ENCODE results near the gene FICD.
A peak's percentile ranks its signal among the peaks of the same experiment; 100 is the strongest.

The FICD gene

DNA sequence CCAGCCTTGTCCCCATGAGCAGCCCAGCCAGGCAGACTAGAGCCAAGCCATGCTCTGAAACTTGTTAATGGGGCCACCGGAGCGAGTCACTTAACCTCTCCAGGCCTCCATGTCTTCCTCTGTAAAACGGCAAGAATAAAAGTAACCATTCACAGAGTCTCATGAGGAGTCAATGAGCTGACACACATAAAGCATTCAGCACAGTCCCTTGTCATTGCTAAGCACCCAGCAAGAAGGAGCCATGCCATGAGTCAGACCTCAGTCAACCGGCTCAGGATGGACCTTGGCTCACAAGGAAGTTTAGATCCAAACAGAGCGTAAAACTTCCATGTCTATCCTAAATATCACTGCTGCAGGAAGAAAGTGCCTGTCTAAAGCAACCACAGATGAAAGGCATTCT is 10.6 kb downstream of the FICD start:
- peak overlapping the region; percentile 68 for H2AK5ac ChIP-seq (ENCODE audit: low read depth, low read length)
- no peak overlapping the region for H3K4ac ChIP-seq (ENCODE audit: low read length)
- peak overlapping the region; percentile 90 for H3K18ac ChIP-seq (ENCODE audit: low read length)
- no peak overlapping the region for H3K23ac ChIP-seq (ENCODE audit: low read depth, low read length, poor library complexity)
- H3K27me3 ChIP-seq (ENCODE audit: control insufficient read depth in 3 of 3, insufficient read depth in 3 of 3, low read depth in 1 of 3, low read length in 3 of 3), result no peaks in the 10 kb centered on the region
- no CpG with 5 or more reads among the region's 5 CpGs for WGBS, 2 donors (ENCODE audit: extremely low coverage in 2 of 2, insufficient read length in 2 of 2, insufficient replicate concordance in 1 of 2)
- no peak for DNase-seq (ENCODE audit: low spot score)
- H3K9me3 ChIP-seq (replicated peaks in 1 of 2; ENCODE audit: control insufficient read depth in 2 of 2, insufficient read depth in 1 of 2, low read depth in 1 of 2, low read length in 2 of 2), result no peaks in the 10 kb centered on the region
- peak overlapping the region; percentile 25 for H2BK5ac ChIP-seq (ENCODE audit: low read length)
- H3K4me1 ChIP-seq (ENCODE audit: control insufficient read depth in 2 of 2, insufficient read depth in 1 of 2, low read depth in 1 of 2, low read length in 2 of 2), result peaks cover 3 to 38% of the 10 kb centered on the region in 2 donors
- peaks cover 4% of the 10 kb centered on the region for H3K79me1 ChIP-seq (ENCODE audit: low read depth, low read length)
- no peak overlapping the region for H3K9ac ChIP-seq (ENCODE audit: low read depth, low read length, poor library complexity)
- H3K14ac ChIP-seq (ENCODE audit: low read length), result no peak overlapping the region
- no peak overlapping the region for H2BK120ac ChIP-seq (ENCODE audit: low read depth, low read length)
- H2BK12ac ChIP-seq (ENCODE audit: low read length), result peak overlapping the region; percentile 41
- no peak overlapping the region for H3K4me2 ChIP-seq (ENCODE audit: insufficient read depth, low read length, poor library complexity, severe bottlenecking)
- no peak overlapping the region for H3K4me3 ChIP-seq (ENCODE audit: low read length in 2 of 2)
- H4K91ac ChIP-seq (ENCODE audit: low read depth, low read length, poor library complexity), result no peak overlapping the region
- H3K27ac ChIP-seq (replicated peaks; ENCODE audit: low read length), result peak overlapping the region; percentile 97
- H2BK15ac ChIP-seq (ENCODE audit: low read length), result peak overlapping the region; percentile 23
- H4K8ac ChIP-seq (ENCODE audit: low read depth, low read length), result no peak overlapping the region
- peaks cover 53 to 99% of the 10 kb centered on the region in 2 donors for H3K36me3 ChIP-seq (replicated peaks in 1 of 2; ENCODE audit: control insufficient read depth in 2 of 2, insufficient read depth in 2 of 2, low read length in 2 of 2)
- no peak overlapping the region for H2AFZ ChIP-seq (ENCODE audit: low read length)

DNA sequence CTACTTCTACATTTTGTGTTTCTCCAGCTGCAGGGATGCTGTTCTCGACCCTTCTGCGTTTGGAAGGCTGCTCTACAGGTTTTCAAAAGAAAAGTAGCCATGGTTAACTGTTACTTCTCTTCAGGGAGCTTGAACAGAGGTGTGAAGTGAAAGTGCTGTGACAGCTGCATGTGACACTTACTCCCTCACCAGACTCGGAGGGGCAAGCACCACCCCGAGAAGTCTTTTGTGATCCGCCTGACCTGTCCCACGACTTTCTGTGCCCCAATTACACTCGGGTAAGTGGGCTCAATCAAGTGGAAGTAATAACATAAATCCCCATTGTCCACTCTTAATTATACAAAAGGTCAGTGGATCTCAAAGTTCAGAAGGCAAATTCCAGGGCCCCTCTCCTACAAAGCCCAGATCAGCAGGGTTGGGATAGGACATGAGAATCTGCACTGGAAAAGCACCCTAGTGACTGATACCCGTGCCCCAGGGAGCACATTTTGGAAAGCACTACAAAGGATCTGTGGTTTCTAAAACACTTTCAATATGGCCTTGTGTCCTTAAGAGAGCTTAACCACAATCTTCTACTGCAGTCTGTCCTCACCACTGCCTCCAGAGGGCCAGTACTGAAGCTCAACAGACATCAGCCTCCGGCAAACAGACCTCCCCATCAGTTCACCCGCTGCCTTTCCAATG is 11.5 kb downstream of the FICD start:
- WGBS, 2 donors (ENCODE audit: extremely low coverage in 2 of 2, insufficient read length in 2 of 2, insufficient replicate concordance in 1 of 2), result no CpG with 5 or more reads among the region's 10 CpGs
- peaks cover 49 to 99% of the 10 kb centered on the region in 2 donors for H3K36me3 ChIP-seq (replicated peaks in 1 of 2; ENCODE audit: control insufficient read depth in 2 of 2, insufficient read depth in 2 of 2, low read length in 2 of 2)
- H3K27me3 ChIP-seq (ENCODE audit: control insufficient read depth in 3 of 3, insufficient read depth in 3 of 3, low read depth in 1 of 3, low read length in 3 of 3), result no peaks in the 10 kb centered on the region
- peak overlapping the region; percentile 97 for H3K27ac ChIP-seq (replicated peaks; ENCODE audit: low read length)
- no peak overlapping the region for H3K14ac ChIP-seq (ENCODE audit: low read length)
- H2BK15ac ChIP-seq (ENCODE audit: low read length), result peak overlapping the region; percentile 65
- H3K4me2 ChIP-seq (ENCODE audit: insufficient read depth, low read length, poor library complexity, severe bottlenecking), result no peak overlapping the region
- no peak overlapping the region for H3K4me3 ChIP-seq (ENCODE audit: low read length in 2 of 2)
- H3K18ac ChIP-seq (ENCODE audit: low read length), result peak overlapping the region; percentile 96
- peak overlapping the region; percentile 94 for H3K4ac ChIP-seq (ENCODE audit: low read length)
- H3K79me1 ChIP-seq (ENCODE audit: low read depth, low read length), result peaks cover 3% of the 10 kb centered on the region
- H4K8ac ChIP-seq (ENCODE audit: low read depth, low read length), result no peak overlapping the region
- H4K91ac ChIP-seq (ENCODE audit: low read depth, low read length, poor library complexity), result peak overlapping the region; percentile 92
- peak overlapping the region; percentile 90 for H2BK120ac ChIP-seq (ENCODE audit: low read depth, low read length)
- H2BK5ac ChIP-seq (ENCODE audit: low read length), result peak overlapping the region; percentile 95
- no peak overlapping the region for H3K9ac ChIP-seq (ENCODE audit: low read depth, low read length, poor library complexity)
- DNase-seq (ENCODE audit: low spot score), result peak; percentile 92
- peak overlapping the region; percentile 86 for H2BK12ac ChIP-seq (ENCODE audit: low read length)
- no peak overlapping the region for H3K23ac ChIP-seq (ENCODE audit: low read depth, low read length, poor library complexity)
- H3K4me1 ChIP-seq (ENCODE audit: control insufficient read depth in 2 of 2, insufficient read depth in 1 of 2, low read depth in 1 of 2, low read length in 2 of 2), result peaks cover 3 to 38% of the 10 kb centered on the region in 2 donors
- H2AK5ac ChIP-seq (ENCODE audit: low read depth, low read length), result peak overlapping the region; percentile 87
- no peak overlapping the region for H2AFZ ChIP-seq (ENCODE audit: low read length)
- H3K9me3 ChIP-seq (replicated peaks in 1 of 2; ENCODE audit: control insufficient read depth in 2 of 2, insufficient read depth in 1 of 2, low read depth in 1 of 2, low read length in 2 of 2), result no peaks in the 10 kb centered on the region

DNA sequence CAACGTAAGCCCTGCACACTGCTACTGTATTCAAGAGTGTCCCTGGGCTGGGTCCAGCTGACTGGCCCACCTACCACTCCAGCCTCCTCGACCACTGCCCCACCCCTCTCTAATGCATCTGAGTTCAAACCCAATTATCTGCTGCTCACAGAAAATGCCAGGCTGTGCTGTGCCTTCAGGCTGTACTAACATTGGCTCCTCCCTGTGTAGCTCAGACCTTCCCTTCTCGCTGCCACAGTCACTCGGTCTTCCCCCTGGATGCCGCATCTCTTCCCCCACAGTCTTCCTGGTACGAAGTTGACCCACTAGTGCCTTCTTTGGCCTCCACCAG is 12.1 kb downstream of the FICD start:
- peak overlapping the region; percentile 1 for H3K14ac ChIP-seq (ENCODE audit: low read length)
- H3K9me3 ChIP-seq (replicated peaks in 1 of 2; ENCODE audit: control insufficient read depth in 2 of 2, insufficient read depth in 1 of 2, low read depth in 1 of 2, low read length in 2 of 2), result no peaks in the 10 kb centered on the region
- no peak for DNase-seq (ENCODE audit: low spot score)
- H2AFZ ChIP-seq (ENCODE audit: low read length), result no peak overlapping the region
- no CpG with 5 or more reads among the region's 6 CpGs for WGBS, 2 donors (ENCODE audit: extremely low coverage in 2 of 2, insufficient read length in 2 of 2, insufficient replicate concordance in 1 of 2)
- no peaks in the 10 kb centered on the region for H3K27me3 ChIP-seq (ENCODE audit: control insufficient read depth in 3 of 3, insufficient read depth in 3 of 3, low read depth in 1 of 3, low read length in 3 of 3)
- H3K18ac ChIP-seq (ENCODE audit: low read length), result peak overlapping the region; percentile 86
- H3K4me2 ChIP-seq (ENCODE audit: insufficient read depth, low read length, poor library complexity, severe bottlenecking), result peak overlapping the region; percentile 24
- H3K4me3 ChIP-seq (ENCODE audit: low read length in 2 of 2), result peak overlapping the region in 1 of 2 donors; percentile 5
- no peak overlapping the region for H3K9ac ChIP-seq (ENCODE audit: low read depth, low read length, poor library complexity)
- peak overlapping the region; percentile 10 for H3K4ac ChIP-seq (ENCODE audit: low read length)
- H3K79me1 ChIP-seq (ENCODE audit: low read depth, low read length), result peaks cover 3% of the 10 kb centered on the region
- H2BK15ac ChIP-seq (ENCODE audit: low read length), result no peak overlapping the region
- no peak overlapping the region for H4K8ac ChIP-seq (ENCODE audit: low read depth, low read length)
- H2AK5ac ChIP-seq (ENCODE audit: low read depth, low read length), result peak overlapping the region; percentile 2
- H2BK120ac ChIP-seq (ENCODE audit: low read depth, low read length), result peak overlapping the region; percentile 7
- H4K91ac ChIP-seq (ENCODE audit: low read depth, low read length, poor library complexity), result peak overlapping the region; percentile 35
- H2BK12ac ChIP-seq (ENCODE audit: low read length), result peak overlapping the region; percentile 25
- H3K36me3 ChIP-seq (replicated peaks in 1 of 2; ENCODE audit: control insufficient read depth in 2 of 2, insufficient read depth in 2 of 2, low read length in 2 of 2), result peaks cover 51 to 99% of the 10 kb centered on the region in 2 donors
- no peak overlapping the region for H3K23ac ChIP-seq (ENCODE audit: low read depth, low read length, poor library complexity)
- H3K27ac ChIP-seq (replicated peaks; ENCODE audit: low read length), result peak overlapping the region; percentile 95
- H2BK5ac ChIP-seq (ENCODE audit: low read length), result no peak overlapping the region
- peaks cover 3 to 38% of the 10 kb centered on the region in 2 donors for H3K4me1 ChIP-seq (ENCODE audit: control insufficient read depth in 2 of 2, insufficient read depth in 1 of 2, low read depth in 1 of 2, low read length in 2 of 2)

DNA sequence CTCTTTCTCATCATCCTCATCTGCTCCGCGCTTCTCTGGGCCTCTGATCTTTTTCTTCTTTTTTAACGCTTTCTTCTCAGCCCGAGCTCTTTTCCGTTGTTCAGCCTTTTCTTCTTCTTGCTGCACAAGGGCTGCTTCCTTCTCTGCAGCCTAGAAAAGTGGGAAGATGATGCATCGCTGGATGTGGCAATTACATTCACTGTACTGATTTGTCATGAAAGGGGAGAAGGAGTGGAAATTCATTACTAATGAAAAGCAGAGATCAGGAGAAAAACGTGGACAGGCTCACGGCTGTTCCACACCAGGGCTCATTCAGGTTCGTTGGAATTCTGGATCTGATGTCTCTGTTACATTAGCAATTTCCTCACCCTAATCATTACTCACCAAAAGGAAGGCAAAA is 15.1 kb downstream of the FICD start:
- Histone ChIP-seq H3K79me1 (ENCODE audit: low read depth, low read length) (no peaks in the 10 kb centered on the region), H2AK5ac (ENCODE audit: low read depth, low read length) (no peak overlapping the region), H2AFZ (ENCODE audit: low read length) (no peak overlapping the region), H3K4me1 (ENCODE audit: control insufficient read depth in 2 of 2, insufficient read depth in 1 of 2, low read depth in 1 of 2, low read length in 2 of 2) (peaks cover 3 to 21% of the 10 kb centered on the region in 2 donors), H3K4ac (ENCODE audit: low read length) (no peak overlapping the region), H2BK5ac (ENCODE audit: low read length) (no peak overlapping the region), H3K27ac (replicated peaks; ENCODE audit: low read length) (no peak overlapping the region), H3K14ac (ENCODE audit: low read length) (no peak overlapping the region), H3K18ac (ENCODE audit: low read length) (no peak overlapping the region), H3K9me3 (replicated peaks in 1 of 2; ENCODE audit: control insufficient read depth in 2 of 2, insufficient read depth in 1 of 2, low read depth in 1 of 2, low read length in 2 of 2) (no peaks in the 10 kb centered on the region), H4K91ac (ENCODE audit: low read depth, low read length, poor library complexity) (no peak overlapping the region), H3K4me3 (ENCODE audit: low read length in 2 of 2) (no peak overlapping the region), H3K23ac (ENCODE audit: low read depth, low read length, poor library complexity) (no peak overlapping the region), H3K9ac (ENCODE audit: low read depth, low read length, poor library complexity) (no peak overlapping the region), H2BK15ac (ENCODE audit: low read length) (no peak overlapping the region), H3K27me3 (ENCODE audit: control insufficient read depth in 3 of 3, insufficient read depth in 3 of 3, low read depth in 1 of 3, low read length in 3 of 3) (no peaks in the 10 kb centered on the region), H2BK120ac (ENCODE audit: low read depth, low read length) (no peak overlapping the region), H3K36me3 (replicated peaks in 1 of 2; ENCODE audit: control insufficient read depth in 2 of 2, insufficient read depth in 2 of 2, low read length in 2 of 2) (peaks cover 34 to 98% of the 10 kb centered on the region in 2 donors), H3K4me2 (ENCODE audit: insufficient read depth, low read length, poor library complexity, severe bottlenecking) (no peak overlapping the region), H4K8ac (ENCODE audit: low read depth, low read length) (no peak overlapping the region), H2BK12ac (ENCODE audit: low read length) (no peak overlapping the region)
- DNase-seq (ENCODE audit: low spot score), result no peak
- WGBS, 2 donors (ENCODE audit: extremely low coverage in 2 of 2, insufficient read length in 2 of 2, insufficient replicate concordance in 1 of 2), result no CpG with 5 or more reads among the region's 9 CpGs

Data from neuronal stem cell (in vitro differentiated cells).